Measurements from ENCODE around the gene RFLNA. TPM values are rescaled to one million over a fixed set of nuclear protein-coding genes. Genes with fewer than 3 reads are reported as not detected.
"Not testable (repeated sequence)": the region's sequence is repeated elsewhere in the genome, so short reads cannot be mapped to it uniquely, and the experiment has no call there.

The RFLNA gene
- total and polyA plus RNA-seq, 2 of the 4 experiments (the other 2 are of a cell fraction): not detected

DNA sequence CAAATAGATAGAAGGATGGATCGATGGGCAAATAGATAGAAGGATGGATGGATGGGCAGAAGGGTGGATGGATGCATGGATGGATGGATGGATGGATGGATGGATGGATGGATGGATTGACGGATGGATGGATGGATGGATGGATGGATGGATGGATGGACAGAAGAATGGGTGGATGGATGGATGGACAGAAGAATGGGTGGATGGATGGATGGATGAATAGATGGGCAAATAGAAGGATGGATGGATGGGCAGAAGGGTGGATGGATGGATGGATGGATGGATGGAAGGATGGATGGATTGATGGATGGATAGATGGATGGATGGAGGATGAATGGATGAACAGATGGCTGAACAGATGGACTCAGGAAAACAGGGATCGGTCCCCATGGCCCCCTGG is 5.8 kb downstream of the RFLNA start:
- CTCF ChIA-PET; H3K14ac ChIP-seq (replicated peaks; ENCODE audit: low read depth, low read length); H3K4me3 ChIP-seq (ENCODE audit: insufficient read depth, low read depth, low read length); H3K36me3 ChIP-seq (ENCODE audit: control insufficient read depth, insufficient read depth, low read length); H2BK120ac ChIP-seq (ENCODE audit: low read depth, low read length); H3K9me3 ChIP-seq (ENCODE audit: control insufficient read depth, insufficient read depth, low read length); H3K18ac ChIP-seq (ENCODE audit: low read depth, low read length); H2AFZ ChIP-seq (replicated peaks; ENCODE audit: low read length, poor library complexity); in situ Hi-C loops (cut with MboI; ENCODE audit: low sequenced_read_pairs); H3K9ac ChIP-seq (ENCODE audit: low read depth, low read length); H3K79me1 ChIP-seq (ENCODE audit: low read depth in 1 of 2, low read length in 2 of 2); H4K20me1 ChIP-seq (ENCODE audit: insufficient read depth, low read length); ATAC-seq (ENCODE audit: low read depth); H3K4ac ChIP-seq (ENCODE audit: low read depth, low read length); H2BK20ac ChIP-seq (ENCODE audit: low read depth, low read length); dilution Hi-C loops (cut with HindIII; ENCODE audit: low sequenced_read_pairs, unreplicated experiment); H2BK5ac ChIP-seq (ENCODE audit: low read depth, low read length, poor library complexity, severe bottlenecking); H2AK9ac ChIP-seq (replicated peaks; ENCODE audit: low read depth, low read length, poor library complexity); DNase-seq; POLR2A ChIA-PET (ENCODE audit: unreplicated experiment); H3K4me2 ChIP-seq (ENCODE audit: low read depth, low read length); H2AK5ac ChIP-seq (ENCODE audit: low read depth, low read length); H3K4me1 ChIP-seq (ENCODE audit: control insufficient read depth, insufficient read depth, low read length); H4K8ac ChIP-seq (ENCODE audit: low read depth in 2 of 2, low read length in 2 of 2); H3K23ac ChIP-seq (ENCODE audit: low read depth, low read length); H3K56ac ChIP-seq (ENCODE audit: extremely low read depth, insufficient read depth, low read length); BruUV-seq (replicated peaks); H3K9me1 ChIP-seq (ENCODE audit: insufficient read depth, low read length); H4K91ac ChIP-seq (ENCODE audit: insufficient read depth, low read depth, low read length); H2BK15ac ChIP-seq (ENCODE audit: low read depth, low read length); intact Hi-C loops (cut with micrococcal nuclease); H3K27ac ChIP-seq (ENCODE audit: insufficient read depth, low read length); H4K5ac ChIP-seq (ENCODE audit: low read depth, low read length): not testable (repeated sequence)
- 57% methylated on average over 2 of the region's 3 CpGs; no CpG with 5 or more reads in 1 of the 2 experiments for WGBS, 2 experiments (ENCODE audit: extremely low coverage in 2 of 2, insufficient read length in 1 of 2)
- peaks cover 54% of the 10 kb centered on the region for H3K27me3 ChIP-seq (ENCODE audit: control insufficient read depth, insufficient read depth, low read length)

All from IMR-90 (cell line).